Measurements from ENCODE around the gene NFE2. TPM values are rescaled to one million over a fixed set of nuclear protein-coding genes. Genes with fewer than 3 reads are reported as not detected.
"Not testable (repeated sequence)": the region's sequence is repeated elsewhere in the genome, so short reads cannot be mapped to it uniquely, and the experiment has no call there.

The NFE2 gene
- polyA plus RNA-seq, 1 experiment, result 1.0 TPM

DNA sequence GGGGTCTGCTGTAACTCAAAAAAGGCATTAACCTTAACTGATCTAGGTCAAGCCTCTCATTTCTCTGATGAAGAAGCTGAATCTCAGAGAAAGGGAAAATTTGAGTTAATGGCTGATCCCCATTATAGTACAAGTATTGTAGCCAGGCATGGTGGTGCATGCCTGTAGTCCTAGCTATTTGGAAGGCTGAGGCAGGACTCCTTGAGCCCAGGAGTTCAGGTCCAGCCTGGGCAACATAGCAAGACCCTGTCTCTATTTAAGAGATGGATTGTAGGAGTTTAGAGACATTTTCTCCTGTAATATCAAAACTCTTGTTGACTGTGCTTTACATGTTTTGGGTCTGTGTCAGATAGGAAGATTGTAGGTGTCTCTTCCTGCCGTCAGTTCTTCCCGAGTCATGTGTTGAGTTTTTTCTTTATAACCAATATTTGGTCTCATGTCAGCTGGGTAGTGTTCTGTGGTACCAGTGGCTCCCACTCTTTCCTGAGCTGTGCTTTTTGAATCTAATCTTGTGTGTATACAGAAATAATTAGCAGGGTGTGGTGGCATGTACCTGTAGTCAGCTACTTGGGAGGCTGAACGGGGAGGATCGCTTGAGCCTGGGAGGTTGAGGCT is 32.7 kb upstream of the NFE2 start:
- ChIA-PET POLR2A (no interaction called here), CTCF (interaction anchor here (0.7 to 12.1 kb wide), 12 partner anchors 9 to 111 kb away, joined by 3 to 114 read pairs (median 4); partner anchors contain the start of gene COPZ1)
- Histone ChIP-seq H3K4me3 (ENCODE audit: low read depth, low read length) (no peak overlapping the region), H3K36me3 (ENCODE audit: control insufficient read depth, insufficient read depth, low read length) (no peaks in the 10 kb centered on the region; the same call in 1 of the 2 replicates), H3K27me3 (ENCODE audit: control insufficient read depth, insufficient read depth, low read length) (no peaks in the 10 kb centered on the region)
- DNase-seq (ENCODE audit: low read depth), result no peak
- TF ChIP-seq, protein P1, sequence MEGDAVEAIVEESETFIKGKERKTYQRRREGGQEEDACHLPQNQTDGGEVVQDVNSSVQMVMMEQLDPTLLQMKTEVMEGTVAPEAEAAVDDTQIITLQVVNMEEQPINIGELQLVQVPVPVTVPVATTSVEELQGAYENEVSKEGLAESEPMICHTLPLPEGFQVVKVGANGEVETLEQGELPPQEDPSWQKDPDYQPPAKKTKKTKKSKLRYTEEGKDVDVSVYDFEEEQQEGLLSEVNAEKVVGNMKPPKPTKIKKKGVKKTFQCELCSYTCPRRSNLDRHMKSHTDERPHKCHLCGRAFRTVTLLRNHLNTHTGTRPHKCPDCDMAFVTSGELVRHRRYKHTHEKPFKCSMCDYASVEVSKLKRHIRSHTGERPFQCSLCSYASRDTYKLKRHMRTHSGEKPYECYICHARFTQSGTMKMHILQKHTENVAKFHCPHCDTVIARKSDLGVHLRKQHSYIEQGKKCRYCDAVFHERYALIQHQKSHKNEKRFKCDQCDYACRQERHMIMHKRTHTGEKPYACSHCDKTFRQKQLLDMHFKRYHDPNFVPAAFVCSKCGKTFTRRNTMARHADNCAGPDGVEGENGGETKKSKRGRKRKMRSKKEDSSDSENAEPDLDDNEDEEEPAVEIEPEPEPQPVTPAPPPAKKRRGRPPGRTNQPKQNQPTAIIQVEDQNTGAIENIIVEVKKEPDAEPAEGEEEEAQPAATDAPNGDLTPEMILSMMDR (IDR thresholded peaks at IDR 0.05; ENCODE audit: insufficient read depth, low read depth, low read length), result no peak

DNA sequence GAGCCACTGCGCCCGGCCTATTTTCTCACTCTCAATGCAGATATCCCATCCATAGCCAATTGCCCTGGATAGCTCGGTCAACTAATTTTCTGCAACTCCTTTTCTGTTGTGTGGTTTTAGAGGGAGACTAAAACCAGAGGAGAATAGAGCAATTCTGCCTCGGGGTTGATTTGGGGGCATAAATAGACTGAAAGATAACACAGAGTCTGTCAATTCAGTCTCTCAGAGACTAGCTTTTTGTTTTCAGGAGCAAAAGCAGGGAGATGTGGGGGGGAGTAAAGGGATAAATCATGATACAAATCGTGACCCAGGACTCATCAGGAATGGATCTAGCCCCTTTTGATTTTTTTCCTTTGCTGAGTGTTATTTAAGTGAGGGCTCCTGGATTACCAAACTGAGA is 30.6 kb upstream of the NFE2 start:
- TF ChIP-seq, protein P1 (IDR thresholded peaks at IDR 0.05; ENCODE audit: insufficient read depth, low read depth, low read length), result no peak
- Histone ChIP-seq H3K36me3 (ENCODE audit: control insufficient read depth, insufficient read depth, low read length) (no peaks in the 10 kb centered on the region; the same call in 1 of the 2 replicates), H3K4me3 (ENCODE audit: low read depth, low read length) (no peak overlapping the region), H3K27me3 (ENCODE audit: control insufficient read depth, insufficient read depth, low read length) (no peaks in the 10 kb centered on the region)
- ChIA-PET POLR2A (no interaction called here), CTCF (interaction anchor here (1.4 to 12.1 kb wide), 2 partner anchors 28 to 31 kb away, joined by 4 to 114 read pairs; partner anchors contain the start of gene NFE2)
- no peak for DNase-seq (ENCODE audit: low read depth)

DNA sequence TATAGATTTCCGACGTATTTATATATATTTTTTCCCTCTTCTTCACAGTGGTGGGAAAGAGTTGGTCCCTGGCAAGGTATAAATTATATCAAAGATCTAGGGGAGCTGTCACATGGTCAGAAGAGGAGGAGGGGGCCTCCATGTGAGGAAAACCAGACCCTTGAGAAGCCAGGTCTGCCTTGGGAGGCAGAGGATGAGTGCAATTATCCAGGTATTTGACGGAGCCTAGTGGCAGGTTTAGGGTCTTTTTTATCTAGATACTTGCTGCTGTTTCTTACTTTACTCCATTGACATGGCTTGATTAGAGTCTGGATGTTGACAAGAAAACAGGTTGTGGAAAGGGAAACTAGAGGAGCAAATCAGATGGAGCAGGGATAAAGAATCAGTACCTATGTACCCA is 29.6 kb upstream of the NFE2 start:
- no peak for DNase-seq (ENCODE audit: low read depth)
- Histone ChIP-seq H3K27me3 (ENCODE audit: control insufficient read depth, insufficient read depth, low read length) (no peaks in the 10 kb centered on the region), H3K36me3 (ENCODE audit: control insufficient read depth, insufficient read depth, low read length) (no peaks in the 10 kb centered on the region; the same call in 1 of the 2 replicates), H3K4me3 (ENCODE audit: low read depth, low read length) (no peak overlapping the region)
- TF ChIP-seq, protein P1 (IDR thresholded peaks at IDR 0.05; ENCODE audit: insufficient read depth, low read depth, low read length), result no peak
- ChIA-PET CTCF (interaction anchor here (1.4 to 12.1 kb wide), 2 partner anchors 29 to 30 kb away, joined by 4 to 114 read pairs; partner anchors contain the start of gene NFE2), POLR2A (interaction anchor here (0.6 kb wide), 1 partner anchor 101 kb away, joined by 4 read pairs; no protein-coding TSS in a partner anchor)

DNA sequence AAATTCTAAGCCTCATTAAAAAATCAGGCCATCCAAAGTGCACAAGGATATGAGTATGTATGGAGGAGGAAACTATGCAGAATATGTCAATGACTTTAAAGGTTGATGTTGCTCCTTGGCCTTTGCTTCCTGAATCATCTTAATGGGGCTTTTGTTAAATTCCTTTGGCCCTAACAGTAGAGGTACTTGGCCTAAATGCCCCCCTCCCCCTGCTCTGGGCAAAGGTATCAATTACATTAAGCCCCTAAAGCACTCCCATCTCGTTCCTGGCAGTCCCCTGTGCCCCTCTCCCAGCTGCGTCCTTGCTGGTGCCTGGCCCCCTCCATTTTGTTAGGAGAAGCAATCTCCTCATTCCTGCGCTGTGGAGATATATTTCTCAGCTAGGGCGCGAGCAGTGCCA is 28.9 kb upstream of the NFE2 start:
- H3K36me3 ChIP-seq (ENCODE audit: control insufficient read depth, insufficient read depth, low read length), result no peaks in the 10 kb centered on the region; the same call in 1 of the 2 replicates
- no peaks in the 10 kb centered on the region for H3K27me3 ChIP-seq (ENCODE audit: control insufficient read depth, insufficient read depth, low read length)
- H3K4me3 ChIP-seq (ENCODE audit: low read depth, low read length), result no peak overlapping the region
- DNase-seq (ENCODE audit: low read depth), result no peak
- ChIA-PET POLR2A (no interaction called here), CTCF (interaction anchor here (1.0 to 12.1 kb wide), 5 partner anchors 8 to 78 kb away, joined by 3 to 114 read pairs (median 5); no protein-coding TSS in a partner anchor)
- TF ChIP-seq, protein P1 (IDR thresholded peaks at IDR 0.05; ENCODE audit: insufficient read depth, low read depth, low read length), result no peak

DNA sequence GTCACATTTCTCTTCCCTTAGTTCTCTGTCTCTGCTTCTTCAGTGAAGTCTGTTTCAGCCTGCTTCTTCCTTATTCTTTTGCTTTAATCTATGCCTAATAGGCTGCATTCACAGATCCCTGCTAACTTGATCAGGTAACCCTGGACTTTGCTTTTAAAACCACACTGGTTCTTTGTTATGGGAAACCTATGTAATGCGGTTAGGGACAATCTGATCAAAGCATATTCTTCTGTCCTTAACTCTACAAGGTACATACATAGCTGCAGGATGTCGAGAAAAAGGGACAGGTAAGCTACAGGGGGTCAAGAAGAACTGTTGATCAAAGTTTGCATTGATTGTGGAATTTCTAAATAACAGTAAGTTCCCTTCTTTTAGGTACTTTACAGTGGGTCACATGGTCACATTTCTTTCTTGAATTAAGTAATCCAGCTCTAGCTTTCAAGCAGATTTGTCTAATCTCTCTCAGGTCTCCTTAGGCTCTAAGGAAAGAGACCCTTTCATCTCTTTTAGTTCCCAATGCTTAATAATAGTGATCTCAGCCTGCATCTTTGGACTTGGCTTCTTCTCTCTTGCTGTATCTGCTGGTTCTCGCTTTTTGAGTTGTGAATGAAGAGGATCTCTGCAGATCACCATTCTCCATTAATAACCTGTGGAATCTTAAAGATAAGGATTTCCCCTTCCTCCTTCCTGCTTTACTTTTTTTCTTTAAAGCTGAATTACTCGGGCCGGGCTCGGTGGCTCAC is 28.0 kb upstream of the NFE2 start:
- DNase-seq (ENCODE audit: low read depth), result no peak
- Histone ChIP-seq H3K27me3 (ENCODE audit: control insufficient read depth, insufficient read depth, low read length) (no peaks in the 10 kb centered on the region), H3K4me3 (ENCODE audit: low read depth, low read length) (no peak overlapping the region), H3K36me3 (ENCODE audit: control insufficient read depth, insufficient read depth, low read length) (no peaks in the 10 kb centered on the region; the same call in 1 of the 2 replicates)
- POLR2A ChIA-PET, result no interaction called here
- TF ChIP-seq, protein P1 (IDR thresholded peaks at IDR 0.05; ENCODE audit: insufficient read depth, low read depth, low read length), result no peak
- CTCF ChIA-PET, result interaction anchor here (1.0 to 12.1 kb wide), 7 partner anchors 9 to 108 kb away, joined by 3 to 114 read pairs (median 5); no protein-coding TSS in a partner anchor

DNA sequence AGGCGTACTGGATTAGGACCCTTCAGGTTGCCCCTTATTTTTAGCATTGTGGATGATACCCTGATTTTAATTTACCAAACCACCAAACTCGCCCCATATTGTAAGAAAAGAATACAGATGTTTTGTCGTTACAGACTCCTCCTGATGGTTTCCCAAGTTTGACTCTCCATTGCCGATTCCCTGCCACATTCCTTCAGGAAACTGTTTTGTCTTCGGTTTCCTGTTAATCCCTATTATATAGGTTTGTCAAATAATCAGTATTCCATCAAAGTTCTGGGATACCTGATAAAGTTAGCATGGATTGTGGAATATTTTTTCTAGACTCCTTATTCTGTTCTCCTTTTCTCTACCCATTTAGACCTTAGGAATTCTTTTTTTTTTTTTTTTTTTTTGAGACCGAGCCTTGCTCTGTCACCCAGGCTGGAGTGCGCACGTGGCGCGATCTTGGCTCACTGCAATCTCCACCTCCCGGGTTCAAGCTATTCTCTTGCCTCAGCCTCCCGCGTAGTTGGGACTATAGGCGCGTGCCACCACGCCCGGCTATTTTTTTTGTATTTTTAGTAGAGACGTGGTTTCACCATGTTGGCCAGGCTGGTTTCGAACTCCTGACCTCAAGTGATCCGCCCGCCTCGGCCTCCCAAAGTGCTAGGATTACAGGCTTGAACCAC is 24.8 kb upstream of the NFE2 start:
- not testable (repeated sequence) for H3K27me3 ChIP-seq (ENCODE audit: control insufficient read depth, insufficient read depth, low read length)

More for the DNA sequence above, 24.8 kb upstream of the NFE2 start:
- not testable (repeated sequence) for H3K36me3 ChIP-seq (ENCODE audit: control insufficient read depth, insufficient read depth, low read length); DNase-seq (ENCODE audit: low read depth)
- ChIA-PET CTCF (interaction anchor here (0.6 to 4.4 kb wide), 32 partner anchors 8 to 325 kb away, joined by 3 to 35 read pairs (median 4); partner anchors contain the start of genes HOXC5, HOXC9 and NFE2), POLR2A (interaction anchor here (0.5 to 0.9 kb wide), 9 partner anchors 9 to 347 kb away, joined by 3 to 10 read pairs (median 7); partner anchors contain the start of gene NFE2)
- H3K4me3 ChIP-seq (ENCODE audit: low read depth, low read length), result peak overlapping the region; percentile 65

Data from BJ (cell line).